HG03135 (cell line): Measurements from ENCODE around the gene OR4C15.

Experiments
- ATAC-seq: cut with Tn5 transposase; IDR thresholded peaks from one replicate; pipeline ENCODE4 v1.9.1; 2021; ENCODE audit warnings: mild to moderate bottlenecking, moderate library complexity; ENCODE audit not compliant: unreplicated experiment

Gene OR4C15

DNA sequence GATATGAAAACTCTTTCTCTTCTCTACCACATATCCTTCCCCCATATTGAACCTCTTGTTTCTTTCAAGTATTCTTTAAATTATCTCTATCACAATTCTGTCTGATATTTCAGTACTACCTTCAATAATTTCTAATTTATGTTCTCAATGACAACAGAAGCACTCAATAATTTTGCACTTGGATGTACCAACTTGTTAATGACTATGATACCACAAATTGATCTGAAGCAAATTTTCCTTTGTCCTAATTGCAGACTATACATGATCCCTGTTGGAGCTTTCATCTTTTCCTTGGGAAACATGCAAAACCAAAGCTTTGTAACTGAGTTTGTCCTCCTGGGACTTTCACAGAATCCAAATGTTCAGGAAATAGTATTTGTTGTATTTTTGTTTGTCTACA, at the start of gene OR4C15:
TSS of gene OR4C15 (plus strand) at position 301 of the 400 bp plus-strand sequence. CDS start at position 301, 0 bp downstream.
- ATAC-seq = no peak

DNA sequence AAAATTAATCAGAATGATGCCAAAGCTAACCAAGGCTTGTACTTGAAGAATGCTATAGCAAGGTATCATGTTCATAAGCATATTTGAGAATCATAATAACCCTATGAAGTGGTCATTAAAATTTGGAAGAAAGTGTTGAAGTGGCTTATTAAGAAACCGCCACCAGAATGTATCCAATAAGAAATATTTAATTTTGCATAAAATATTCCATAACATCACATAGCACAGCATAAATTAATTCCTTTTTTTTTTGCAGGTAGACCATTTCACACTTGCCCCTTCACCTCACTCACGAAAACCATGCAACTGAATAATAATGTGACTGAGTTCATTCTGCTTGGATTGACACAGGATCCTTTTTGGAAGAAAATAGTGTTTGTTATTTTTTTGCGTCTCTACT, 17.6 kb downstream of the OR4C15 start, which contains the start of gene OR4C16:
TSS of gene OR4C16 (plus strand) at position 301 of the 400 bp plus-strand sequence. CDS start at position 301, 0 bp downstream.
- no peak for ATAC-seq

DNA sequence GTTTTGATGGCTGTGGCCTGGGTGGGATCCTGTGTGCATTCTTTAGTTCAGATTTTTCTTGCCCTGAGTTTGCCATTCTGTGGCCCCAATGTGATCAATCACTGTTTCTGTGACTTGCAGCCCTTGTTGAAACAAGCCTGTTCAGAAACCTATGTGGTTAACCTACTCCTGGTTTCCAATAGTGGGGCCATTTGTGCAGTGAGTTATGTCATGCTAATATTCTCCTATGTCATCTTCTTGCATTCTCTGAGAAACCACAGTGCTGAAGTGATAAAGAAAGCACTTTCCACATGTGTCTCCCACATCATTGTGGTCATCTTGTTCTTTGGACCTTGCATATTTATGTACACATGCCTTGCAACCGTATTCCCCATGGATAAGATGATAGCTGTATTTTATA, 18.3 kb downstream of the OR4C15 start:
- no peak for ATAC-seq
